Skin of body (tissue), 2 donors: ENCODE measurements around the gene TBC1D12. TPM values are rescaled to one million over a fixed set of nuclear protein-coding genes. Genes with fewer than 3 reads are reported as not detected.
"Not testable (repeated sequence)": the region's sequence is repeated elsewhere in the genome, so short reads cannot be mapped to it uniquely, and the experiment has no call there.

ENCODE experiments used
- DNase-seq: peaks from one replicate; lab custom pipeline; 2025; lab: John Stamatoyannopoulos, UW
- total RNA-seq: library from RNA; depleted of rRNA; stranded (reverse); fragments of >200 nt; gene quantifications from one replicate; pipeline ENCODE4 v1.2.3, GENCODE V29; 2014

TBC1D12 gene
- total RNA-seq, 1 donor from 2014 or later: 23.5 TPM

DNA sequence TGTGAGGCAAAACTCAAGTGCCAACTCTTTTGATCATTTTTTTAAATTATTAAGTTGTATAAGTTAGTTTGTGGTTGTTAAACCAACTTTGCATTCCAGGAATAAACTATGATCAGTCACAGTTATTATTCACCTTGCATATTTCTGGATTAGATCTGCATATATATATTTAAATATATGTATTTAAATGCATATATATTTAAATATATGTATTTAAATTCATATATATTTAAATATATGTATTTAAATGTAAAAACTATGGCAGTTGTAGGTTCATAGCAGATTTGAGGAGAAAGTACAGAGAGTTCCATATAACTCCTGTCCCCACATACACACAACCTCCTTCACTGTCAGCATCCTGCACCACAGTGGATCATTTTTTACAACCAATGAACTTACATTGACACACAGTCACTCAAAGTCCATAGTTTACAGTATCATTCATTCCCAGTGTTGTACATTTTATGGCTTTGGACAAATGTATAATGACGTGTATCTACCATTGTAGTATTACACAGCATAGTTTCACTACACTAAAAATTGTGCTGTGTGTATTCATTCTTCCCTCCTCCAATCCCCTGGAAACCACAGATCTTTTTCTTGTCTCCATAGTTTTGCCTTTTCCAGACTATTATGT, 49.7 kb downstream of the TBC1D12 start:
- DNase-seq: no peak

DNA sequence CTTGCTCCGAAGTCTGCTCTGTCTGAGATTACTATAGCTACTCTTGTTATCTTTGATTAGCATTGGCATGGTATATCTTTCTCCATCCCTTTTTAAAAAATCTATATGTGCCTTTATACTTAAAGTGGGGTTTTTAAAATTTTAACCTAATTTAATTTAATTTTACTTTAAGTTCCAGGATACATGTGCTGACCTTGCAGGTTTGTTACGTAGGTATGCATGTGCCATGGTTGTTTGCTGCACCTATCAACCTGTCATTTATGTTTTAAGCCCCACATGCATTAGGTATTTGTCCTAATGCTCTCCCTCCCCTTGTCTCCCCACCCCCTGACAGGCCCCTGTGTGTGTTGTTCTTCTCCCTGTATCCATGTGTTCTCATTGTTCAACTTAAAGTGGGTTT, 54.6 kb downstream of the TBC1D12 start:
- DNase-seq: no peak

DNA sequence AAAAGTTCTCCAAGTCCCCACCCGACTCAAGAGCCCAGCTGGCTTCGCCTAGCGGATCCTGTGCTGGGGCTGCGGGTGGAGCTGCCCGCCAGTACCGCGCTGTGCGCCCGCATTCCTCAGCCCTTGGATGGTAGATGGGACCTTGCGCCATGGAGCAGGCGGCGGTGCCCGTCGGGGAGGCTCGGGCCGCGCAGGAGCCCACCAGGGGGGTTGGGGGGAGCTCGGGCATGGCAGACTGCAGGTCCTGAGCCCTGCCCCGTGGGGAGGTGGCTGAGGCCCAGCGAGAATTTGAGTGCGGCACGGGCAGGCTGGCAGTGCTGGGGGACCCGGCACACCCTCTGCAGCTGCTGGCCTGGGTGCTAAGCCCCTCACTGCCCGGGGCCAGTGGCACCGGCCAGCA, 57.0 kb downstream of the TBC1D12 start:
- no peak for DNase-seq

DNA sequence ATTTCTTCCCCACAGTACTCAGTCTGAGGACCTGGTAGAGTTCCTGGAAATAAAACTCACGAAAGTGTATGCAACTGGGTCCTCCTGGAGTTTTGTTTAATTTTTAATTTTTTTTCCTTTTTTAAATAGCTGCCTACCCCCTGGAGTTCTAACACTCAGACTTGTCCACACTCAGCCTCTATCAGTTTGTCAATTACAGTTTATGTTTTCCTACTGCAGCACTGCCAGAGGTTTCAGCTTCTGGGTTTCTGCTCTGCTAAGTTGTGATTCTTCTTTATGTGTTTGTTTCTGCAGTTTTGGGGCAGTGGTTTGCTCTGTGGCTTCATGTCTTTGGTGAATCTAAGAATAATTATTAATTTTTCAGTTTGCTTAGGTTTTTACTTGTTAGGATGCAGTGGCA, 59.2 kb downstream of the TBC1D12 start:
- DNase-seq: no peak

DNA sequence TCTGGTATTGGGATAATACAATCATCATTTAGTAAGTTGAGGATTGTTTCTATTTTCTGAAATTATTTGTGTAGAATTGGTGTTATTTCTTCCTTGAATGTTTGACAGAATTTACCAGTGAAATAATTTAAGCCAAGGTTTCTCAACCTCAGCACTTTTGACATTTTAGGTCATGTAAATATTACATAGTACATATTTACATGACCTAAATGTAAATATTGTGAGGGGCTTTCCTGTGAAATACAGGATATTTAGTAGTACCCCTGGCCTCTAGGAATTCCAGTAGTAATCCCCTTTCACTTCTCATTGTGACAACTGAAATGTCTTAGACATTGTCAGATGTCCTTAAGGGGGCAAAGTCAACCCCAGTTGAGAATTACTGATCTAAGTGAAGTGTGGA, 59.8 kb downstream of the TBC1D12 start:
- no peak for DNase-seq

DNA sequence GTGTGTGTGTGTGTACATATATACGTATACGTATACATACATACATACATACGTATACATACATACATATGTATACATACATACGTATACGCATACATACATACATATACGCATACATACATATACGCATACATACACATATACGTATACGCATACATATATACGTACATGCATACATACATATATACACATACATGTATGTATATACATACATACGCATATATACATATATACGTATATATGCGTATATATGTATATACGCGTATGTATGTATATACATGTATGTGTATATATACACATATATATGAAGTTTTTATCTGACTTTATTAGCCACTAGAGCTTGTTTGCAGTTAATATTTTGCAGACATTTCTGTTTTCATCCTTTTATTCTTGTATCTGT, 63.3 kb downstream of the TBC1D12 start:
- no peak for DNase-seq

DNA sequence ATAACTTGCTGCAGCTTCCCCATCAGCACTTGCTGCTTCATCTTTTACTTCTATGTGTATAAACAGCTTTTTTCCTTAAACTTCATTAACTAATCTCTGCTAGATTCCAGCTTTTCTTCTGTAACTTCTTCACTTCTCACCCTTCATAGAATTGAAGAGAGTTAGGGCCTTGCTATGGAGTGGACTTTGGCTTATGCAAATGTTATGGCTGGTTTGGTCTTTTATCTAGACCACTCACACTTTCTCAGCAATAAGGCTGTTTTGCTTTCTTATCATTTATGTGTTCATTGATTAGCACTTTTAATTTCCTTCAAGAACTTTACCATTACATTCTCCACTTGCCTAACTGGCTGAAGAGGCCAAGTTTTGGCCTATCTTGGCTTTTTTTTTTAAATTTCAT, 79.1 kb downstream of the TBC1D12 start:
- no peak for DNase-seq

DNA sequence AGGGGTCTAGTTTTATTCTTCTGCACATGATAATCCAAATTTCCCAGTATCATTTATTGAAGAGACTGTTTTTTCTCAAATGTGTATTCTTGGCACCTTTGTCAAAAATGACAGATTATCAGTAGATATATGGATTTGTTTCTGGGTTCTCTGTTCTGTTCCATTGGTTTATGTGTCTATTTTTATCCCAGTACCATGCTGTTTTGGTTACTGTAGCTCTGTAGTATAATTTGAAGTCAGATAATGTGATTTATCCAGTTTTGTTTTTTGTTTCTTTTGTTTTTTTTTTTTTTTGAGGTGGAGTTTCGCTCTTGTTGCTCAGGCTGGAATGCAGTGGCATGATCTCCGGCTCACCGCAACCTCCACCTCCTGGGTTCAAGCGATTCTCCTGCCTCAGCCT, 81.6 kb downstream of the TBC1D12 start:
- no peak for DNase-seq

DNA sequence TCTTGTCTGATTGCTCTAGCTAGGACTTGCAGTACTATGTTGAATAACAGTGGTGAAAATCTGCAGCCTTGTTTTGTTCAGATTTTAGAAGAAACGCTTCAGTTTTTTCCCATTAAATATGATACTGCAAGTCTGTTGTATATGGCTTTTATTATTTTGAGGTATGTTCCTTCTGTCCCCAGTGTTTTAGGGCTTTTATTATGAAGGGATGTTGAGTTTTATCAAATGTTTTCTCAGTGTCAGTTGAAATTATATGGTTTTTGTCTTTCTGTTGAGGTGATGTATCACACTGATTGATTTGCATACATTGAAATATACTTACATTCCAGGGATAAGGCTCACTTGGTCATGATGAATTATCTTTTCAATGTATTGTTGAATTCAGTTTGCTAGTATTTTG, 82.8 kb downstream of the TBC1D12 start:
- DNase-seq: no peak

DNA sequence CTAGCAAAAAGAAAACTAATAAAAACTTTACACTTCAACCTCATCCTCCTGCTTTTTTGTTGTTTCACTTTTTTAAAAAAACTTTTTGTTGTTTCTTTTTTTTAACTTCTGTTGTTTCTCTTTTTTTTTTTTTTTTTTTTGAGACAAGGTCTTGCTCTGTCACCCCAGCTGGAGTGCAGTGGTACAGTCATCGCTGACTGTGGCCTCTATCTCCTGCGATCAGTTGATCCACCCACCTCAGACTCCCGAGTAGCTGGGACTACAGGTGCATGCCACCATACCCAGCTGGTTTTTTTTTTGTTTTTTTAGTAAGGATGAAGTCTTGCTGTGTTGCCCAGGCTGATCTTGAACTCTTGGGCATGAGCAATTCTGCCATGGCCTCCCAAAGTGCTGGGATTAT, 85.2 kb downstream of the TBC1D12 start:
- no peak for DNase-seq

DNA sequence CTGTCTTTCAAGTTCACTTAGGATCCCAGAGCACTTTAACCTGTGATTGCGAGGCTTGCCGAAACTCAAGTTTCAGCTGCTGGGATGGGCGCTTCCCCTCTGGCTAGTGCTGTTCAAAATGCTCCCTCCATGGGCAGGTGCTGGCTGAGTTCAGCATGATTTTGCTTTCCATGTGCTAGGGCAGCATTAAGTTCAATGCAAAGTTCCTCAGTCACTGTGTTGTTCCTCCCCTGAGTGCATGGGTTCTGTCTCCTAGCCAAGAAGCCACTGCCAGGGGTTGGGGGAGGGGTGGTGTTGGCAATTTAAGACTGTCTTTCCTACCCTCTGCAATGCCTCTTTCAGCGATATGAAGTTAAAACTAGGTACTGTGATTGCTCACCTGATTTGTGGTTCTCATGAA, 86.8 kb downstream of the TBC1D12 start:
- no peak for DNase-seq

DNA sequence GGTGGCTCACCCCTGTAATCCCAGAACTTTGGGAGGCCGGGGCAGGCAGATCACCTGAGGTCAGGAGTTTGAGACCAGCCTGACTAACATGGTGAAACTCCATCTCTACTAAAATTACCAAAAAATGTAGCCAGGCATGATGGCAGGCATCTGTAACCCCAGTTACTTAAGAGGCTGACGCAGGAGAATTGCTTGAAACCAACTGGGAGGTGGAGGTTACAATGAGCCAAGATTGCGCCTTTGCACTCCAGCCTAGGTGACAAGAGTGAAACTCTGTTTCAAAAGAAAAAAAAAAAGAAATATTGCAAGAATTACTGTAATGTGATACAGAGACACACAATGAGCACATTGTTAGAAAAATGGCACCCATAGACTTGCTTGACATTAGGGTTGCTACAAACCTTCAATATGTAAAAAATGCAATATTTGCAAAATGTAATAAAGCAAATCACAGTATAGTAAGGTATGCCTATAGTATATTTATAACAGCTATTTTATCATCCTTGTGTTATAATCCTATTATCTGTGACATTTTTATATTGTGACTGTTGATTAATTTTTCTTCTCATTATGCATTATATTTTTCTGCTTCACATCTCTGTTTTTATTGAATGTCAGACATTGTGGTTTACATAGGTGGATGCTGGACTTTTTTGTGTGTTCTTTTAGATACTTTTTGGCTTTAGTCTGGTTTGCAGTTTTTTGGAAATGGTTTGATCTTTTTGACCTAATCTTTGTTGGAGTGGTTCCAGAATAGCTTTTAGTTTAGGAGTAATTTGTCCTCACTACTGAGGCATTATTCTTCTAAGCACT, 87.8 kb downstream of the TBC1D12 start:
- no peak for DNase-seq

DNA sequence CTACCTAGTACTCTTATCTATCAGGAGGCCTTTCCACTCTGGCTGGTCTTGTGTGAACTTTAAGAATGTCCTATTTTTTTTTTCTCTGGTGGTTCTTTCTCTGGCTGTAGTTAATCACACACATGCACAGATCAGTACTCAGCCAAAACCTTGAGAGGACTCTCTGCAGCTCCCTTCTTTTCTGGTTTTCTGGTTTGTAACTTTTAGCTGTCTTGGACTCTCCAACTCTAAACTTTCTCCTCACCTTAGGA, 88.4 kb downstream of the TBC1D12 start:
- DNase-seq: no peak

DNA sequence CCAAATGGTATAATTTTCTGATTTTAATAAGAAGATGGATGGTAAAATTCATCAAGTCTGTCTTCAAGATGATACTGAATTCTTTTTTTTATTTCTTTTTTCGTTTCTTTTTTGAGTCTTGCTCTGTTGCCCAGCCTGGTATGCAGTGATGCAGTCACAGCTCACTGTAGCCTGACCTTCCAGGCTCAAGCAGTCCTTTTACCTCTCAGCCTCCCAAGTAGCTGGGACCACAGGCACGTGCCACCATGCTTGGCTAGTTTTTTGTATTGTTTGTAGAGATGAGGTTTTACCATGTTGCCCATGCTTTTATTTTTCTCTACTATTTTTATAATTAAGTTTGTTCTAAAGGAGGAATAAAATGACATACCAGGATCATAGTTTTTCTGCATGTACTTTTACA, 91.1 kb downstream of the TBC1D12 start:
- no peak for DNase-seq

DNA sequence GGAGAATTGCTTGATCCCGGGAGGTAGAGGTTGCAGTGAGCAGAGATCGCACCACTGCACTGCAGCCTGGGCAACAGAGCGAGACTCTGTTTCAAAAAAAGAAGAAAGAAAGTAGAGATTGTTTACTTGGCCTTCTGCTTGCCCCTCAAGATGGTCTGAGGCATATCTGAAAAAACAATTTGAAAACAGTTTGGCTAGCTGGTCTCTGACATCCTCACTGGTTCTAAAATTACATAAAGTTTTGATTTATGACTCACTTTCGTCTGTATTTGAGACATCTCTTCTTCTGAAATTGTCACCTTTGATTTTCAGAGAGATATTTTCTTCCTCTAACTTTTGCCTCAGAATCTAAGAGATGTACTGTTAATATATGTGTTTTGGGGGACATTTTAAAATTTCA, 93.7 kb downstream of the TBC1D12 start:
- no peak for DNase-seq

DNA sequence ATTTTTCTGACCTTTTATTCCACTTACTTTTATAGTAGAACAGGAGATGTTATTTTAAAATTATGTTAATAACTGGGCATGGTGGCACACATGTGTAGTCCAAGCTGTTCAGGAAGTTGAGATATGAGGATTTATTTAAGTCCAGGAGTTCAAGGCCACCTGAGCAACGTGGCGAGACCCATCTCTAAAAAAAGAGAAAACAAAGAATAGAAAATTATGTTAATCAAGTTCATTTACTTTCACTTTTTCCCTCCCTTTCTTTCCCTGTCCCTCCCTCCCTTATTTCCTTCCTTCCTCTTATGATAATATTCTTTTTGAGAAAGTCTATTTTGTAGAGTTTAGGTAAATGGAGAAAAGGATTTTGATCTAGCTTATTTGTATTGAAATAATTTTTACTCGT, 94.3 kb downstream of the TBC1D12 start:
- DNase-seq: no peak

DNA sequence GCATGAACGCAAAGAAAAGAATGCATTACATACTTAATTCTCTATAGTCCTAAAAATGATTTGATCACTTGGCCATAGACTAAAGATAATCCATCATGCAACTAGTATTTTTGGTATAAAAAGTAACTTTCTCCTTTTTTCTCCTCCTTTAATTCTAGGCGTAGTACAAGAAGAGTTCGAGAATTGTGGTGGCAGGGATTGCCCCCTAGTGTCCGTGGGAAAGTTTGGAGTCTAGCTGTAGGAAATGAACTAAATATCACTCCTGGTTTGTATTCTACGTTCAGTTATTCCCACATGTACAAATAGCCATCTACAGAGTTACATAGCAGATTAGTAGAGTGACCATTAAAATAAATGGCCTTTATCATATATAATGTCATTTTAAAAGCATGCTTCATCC, 97.7 kb downstream of the TBC1D12 start:
- no peak for DNase-seq

DNA sequence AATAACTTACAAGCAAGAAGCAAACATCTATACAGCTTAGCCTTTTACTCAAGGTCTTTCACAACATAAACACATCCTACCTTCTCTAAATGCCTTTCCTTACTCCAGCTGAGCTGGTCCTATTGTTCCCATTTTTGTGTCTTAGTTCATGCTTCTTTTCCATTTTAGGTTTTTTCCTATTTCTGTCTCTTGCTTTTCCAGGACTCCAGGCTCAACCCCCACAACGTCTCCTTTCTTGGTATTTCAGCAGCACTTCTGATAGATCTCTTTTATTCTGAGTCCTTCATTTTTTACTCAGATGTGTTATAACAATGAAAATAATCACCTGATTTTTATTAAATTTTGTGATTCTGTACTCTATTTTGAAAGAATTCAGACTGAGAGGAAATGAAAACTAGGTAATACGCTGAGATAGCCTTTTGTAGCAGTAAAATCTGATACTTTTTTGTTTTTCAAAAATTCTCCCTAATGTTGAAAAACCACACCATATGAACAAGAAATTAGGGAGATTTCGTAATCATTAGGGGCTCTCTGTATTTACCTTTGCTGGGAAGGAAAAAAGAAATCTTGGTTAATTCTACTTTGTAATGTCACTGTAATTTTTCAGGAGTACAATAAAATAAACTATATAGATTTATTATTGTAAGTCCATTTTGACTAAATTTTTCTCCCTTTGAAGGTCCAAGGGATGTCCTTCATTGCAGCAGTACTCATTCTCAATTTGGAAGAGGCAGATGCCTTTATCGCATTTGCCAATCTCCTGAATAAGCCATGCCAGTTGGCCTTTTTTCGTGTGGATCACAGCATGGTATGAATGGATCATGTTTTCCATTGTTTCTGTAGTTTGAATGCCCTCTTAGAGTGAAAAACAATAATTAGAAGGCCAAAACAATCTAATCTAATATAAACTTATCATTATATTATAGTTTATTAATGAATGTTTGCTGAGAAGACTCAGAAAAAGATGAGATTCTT, 119.2 kb downstream of the TBC1D12 start:
- no peak for DNase-seq

DNA sequence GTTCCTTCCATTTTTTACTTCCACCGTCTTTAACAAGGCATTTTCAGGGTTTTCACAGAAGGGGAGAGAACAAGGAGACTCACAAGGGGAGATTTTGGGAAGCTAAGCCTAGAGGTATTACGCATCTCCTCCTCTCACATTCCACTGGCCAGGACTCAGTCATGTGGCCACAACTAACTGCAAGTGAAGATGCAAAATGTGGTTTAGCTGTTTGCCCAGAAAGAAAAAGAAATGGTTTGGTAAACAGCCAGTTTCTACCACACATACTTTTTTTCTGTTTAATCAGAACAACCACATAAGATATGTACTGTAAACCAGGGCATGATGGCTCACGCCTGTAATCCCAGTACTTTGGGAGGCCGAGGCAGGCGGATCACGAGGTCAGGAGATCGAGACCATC, 121.8 kb downstream of the TBC1D12 start:
- no peak for DNase-seq

DNA sequence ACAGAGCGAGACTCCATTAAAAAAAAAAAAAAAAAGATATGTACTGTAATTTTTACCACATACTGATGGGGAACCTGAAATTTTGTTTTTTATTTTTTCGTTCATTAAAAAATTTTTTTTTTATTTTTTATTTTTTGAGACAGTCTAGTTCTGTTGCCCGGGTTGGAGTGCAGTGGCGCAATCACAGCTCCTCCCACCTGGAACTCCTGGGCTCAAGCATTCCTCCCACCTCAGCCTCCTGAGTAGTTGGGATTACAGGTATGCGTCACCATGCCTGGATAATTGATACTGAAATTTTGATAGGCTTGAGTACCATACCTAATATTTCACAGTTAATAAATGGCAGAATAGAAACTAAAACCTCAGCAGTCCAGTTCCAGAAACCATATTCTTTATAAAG, 122.4 kb downstream of the TBC1D12 start:
- no peak for DNase-seq

DNA sequence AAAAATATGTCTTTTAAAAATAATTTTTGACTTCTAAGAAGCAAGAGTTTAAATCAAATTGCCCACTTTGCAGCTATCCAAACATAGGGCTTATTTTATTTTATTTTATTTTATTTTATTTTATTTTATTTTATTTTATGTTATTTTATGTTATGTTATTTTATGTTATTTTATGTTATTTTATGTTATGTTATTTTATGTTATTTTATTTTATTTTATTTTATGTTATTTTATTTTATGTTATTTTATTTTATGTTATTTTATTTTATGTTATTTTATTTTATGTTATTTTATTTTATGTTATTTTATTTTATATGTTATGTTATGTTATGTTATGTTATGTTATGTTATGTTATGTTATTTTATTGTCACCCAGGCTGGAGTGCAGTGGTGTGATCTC, 129.2 kb downstream of the TBC1D12 start:
- DNase-seq: not testable (repeated sequence)

DNA sequence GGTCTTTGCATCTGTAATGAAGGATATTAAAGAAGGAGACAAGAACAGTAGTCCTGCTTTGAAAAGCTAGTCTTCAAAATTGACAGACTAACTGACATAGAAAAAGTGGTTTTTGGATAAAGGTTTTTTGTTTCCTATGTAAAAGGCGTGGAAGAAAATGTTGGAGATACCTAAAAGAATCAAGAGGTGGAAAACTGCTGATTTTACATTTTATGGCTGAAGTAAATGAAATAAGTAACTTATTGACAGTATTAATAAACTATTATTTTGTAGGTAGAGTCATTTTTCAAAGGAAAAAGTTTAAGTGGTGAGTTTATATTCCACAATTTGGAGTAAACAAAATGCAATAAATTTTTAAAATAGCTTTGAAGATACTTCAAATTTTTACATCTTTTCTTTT, 130.7 kb downstream of the TBC1D12 start:
- DNase-seq: no peak
